Body of pancreas (tissue), 4 donors: ENCODE results near the gene CHRDL2. TPM values are rescaled to one million over a fixed set of nuclear protein-coding genes. Genes with fewer than 3 reads are reported as not detected.

ENCODE experiments used
- ATAC-seq: fragments of 150-250 bp; one replicate; pipeline ENCODE4 v1.9.1; 2016
- DNase-seq, 4 donors: peaks; one replicate each; pipeline ENCODE4 v3.0.0-alpha.2; 2019
- H3K27ac ChIP-seq, 4 donors: fragments of 200-600 bp; sonication (generic); 1 replicate in 3 of 4; 2 replicates in 1 of 4; pipeline versions ENCODE4 v1.5.1 to v1.6.1; 2016 to 2019; ENCODE audit warnings: mild to moderate bottlenecking in 1 of 4, mixed read lengths in 1 of 4, moderate library complexity in 1 of 4
- H3K27me3 ChIP-seq, 2 donors: fragments of 200-600 bp; sonication (generic); one replicate each; pipeline ENCODE4 v1.6.0; 2016; ENCODE audit warnings: mild to moderate bottlenecking in 1 of 2
- H3K36me3 ChIP-seq, 2 donors: fragments of 200-600 bp; sonication (generic); replicated peaks in 1 of 2; 2 replicates each; pipeline ENCODE4 v1.5.1; 2016; ENCODE audit warnings: low read depth in 2 of 2; ENCODE audit not compliant: insufficient read depth in 1 of 2
- H3K4me1 ChIP-seq: fragments of 200-600 bp; sonication (generic); one replicate; pipeline ENCODE4 v1.6.0; 2016
- H3K4me3 ChIP-seq, 2 donors: fragments of 200-600 bp; sonication (generic); 1 replicate in 1 of 2; 2 replicates in 1 of 2; pipeline ENCODE4 v1.5.1; 2016 to 2019
- H3K9me3 ChIP-seq, 3 donors: fragments of 200-600 bp; sonication (generic); 1 replicate in 2 of 3; 2 replicates in 1 of 3; pipeline ENCODE4 v1.5.1; 2016
- POLR2A ChIP-seq, 3 donors: fragments of 450-650 bp; IDR thresholded peaks; one replicate each; pipeline ENCODE4 v1.6.1; 2016; ENCODE audit warnings: antibody characterized with exemption in 3 of 3, mild to moderate bottlenecking in 2 of 3
- WGBS, 2 donors: methylation state at CpG; one replicate each; pipeline ENCODE4 v1.1.5; 2017; 5-methylcytosine and 5-hydroxymethylcytosine counted together
- intact Hi-C: fragments of 100-400 bp; cut with DNase I; formaldehyde crosslinking; loops from one replicate; pipeline ENCODE4 v1.15.1; 2023
- total RNA-seq, 2 donors: library from RNA; depleted of rRNA; stranded (reverse); fragments of >200 nt; gene quantifications; one replicate each; pipeline ENCODE4 v1.1.0, GENCODE V29; 2016
- TF ChIP-seq, protein P1 (sequence below), 7 experiments: fragments of 450-650 bp in 4 of 7; fragments of 200-600 bp in 3 of 7; sonication (generic) in 3 of 7; IDR thresholded peaks; one replicate each; pipeline ENCODE4 v1.5.1; 2016 to 2019; ENCODE audit warnings: antibody characterized with exemption in 7 of 7

Gene CHRDL2
- total RNA-seq, 2 donors from 2014 or later = not detected

DNA sequence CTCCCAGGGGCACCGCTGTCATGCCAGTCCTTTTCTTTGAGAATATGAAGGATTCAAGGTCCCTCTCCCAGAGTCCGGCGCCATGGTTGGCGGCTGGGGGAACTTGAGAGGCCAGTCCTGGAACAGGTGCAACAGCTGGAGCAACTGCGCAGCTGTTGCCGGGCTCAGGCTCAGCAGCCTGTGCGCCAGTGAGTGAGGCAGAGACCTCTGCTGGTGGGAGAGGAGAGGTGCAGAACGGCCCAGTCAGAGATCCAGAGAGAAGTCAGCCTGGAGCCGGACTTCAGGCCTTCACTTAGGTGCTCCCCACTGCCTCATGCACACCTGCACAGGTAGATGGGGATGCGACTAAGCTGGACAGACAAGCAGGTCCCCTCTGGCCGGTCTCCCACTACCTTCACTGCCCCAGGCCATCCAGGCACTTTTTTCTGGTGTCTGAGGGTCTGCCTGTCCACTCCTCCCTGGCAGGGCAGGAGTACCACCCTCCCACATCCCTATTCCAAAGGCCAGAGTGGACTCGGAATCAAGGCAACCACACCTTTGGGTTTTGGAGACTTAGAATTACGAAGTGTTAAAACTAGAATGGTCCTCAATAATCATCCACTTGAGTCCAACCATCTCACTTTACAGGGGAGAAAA is 4.6 kb downstream of the CHRDL2 start:
- DNase-seq = peak; percentile 82 to 89 (median 88)
- intact Hi-C loops = no loop called here
- 8 to 12% methylated on average over 6 to 13 of the region's 13 CpGs for WGBS, 2 donors
- peaks cover 0 to 7% of the 10 kb centered on the region in 2 donors for H3K27me3 ChIP-seq
- TF ChIP-seq, protein P1, sequence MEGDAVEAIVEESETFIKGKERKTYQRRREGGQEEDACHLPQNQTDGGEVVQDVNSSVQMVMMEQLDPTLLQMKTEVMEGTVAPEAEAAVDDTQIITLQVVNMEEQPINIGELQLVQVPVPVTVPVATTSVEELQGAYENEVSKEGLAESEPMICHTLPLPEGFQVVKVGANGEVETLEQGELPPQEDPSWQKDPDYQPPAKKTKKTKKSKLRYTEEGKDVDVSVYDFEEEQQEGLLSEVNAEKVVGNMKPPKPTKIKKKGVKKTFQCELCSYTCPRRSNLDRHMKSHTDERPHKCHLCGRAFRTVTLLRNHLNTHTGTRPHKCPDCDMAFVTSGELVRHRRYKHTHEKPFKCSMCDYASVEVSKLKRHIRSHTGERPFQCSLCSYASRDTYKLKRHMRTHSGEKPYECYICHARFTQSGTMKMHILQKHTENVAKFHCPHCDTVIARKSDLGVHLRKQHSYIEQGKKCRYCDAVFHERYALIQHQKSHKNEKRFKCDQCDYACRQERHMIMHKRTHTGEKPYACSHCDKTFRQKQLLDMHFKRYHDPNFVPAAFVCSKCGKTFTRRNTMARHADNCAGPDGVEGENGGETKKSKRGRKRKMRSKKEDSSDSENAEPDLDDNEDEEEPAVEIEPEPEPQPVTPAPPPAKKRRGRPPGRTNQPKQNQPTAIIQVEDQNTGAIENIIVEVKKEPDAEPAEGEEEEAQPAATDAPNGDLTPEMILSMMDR (IDR thresholded peaks at IDR 0.05) = peak; percentile 88 to 97 (median 94)
- no peak for TF ChIP-seq POLR2A (IDR thresholded peaks at IDR 0.05)
- no peaks in the 10 kb centered on the region for H3K36me3 ChIP-seq
- ATAC-seq = peak; percentile 97
- no peak overlapping the region for H3K4me3 ChIP-seq
- no peak overlapping the region for H3K27ac ChIP-seq
- H3K4me1 ChIP-seq = peaks cover 11% of the 10 kb centered on the region
- H3K9me3 ChIP-seq = no peaks in the 10 kb centered on the region

DNA sequence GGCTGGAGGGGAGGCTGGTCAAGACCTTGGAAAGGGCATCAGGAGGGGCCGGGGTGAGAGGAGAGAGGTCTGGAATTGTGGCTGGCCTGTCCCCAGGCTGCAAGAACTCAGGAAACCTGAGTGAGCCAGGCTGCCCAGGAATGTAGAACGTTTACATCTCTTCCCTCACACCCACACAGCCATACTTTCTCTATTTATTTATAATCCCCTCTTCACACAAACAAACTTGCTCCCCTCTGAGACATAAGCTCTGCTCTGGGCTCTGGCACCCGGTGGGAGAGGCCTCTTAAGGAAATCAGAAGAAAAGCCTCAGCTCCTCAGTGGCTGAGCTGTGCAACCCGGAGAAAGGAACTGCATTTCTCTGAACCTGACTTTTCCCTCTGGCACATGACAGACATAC is 5.5 kb downstream of the CHRDL2 start:
- no peak overlapping the region for H3K27ac ChIP-seq
- TF ChIP-seq, protein P1 (IDR thresholded peaks at IDR 0.05) = no peak
- no peak for TF ChIP-seq POLR2A (IDR thresholded peaks at IDR 0.05)
- 59 to 76% methylated on average over 4 of the region's 4 CpGs for WGBS, 2 donors
- peaks cover 4% of the 10 kb centered on the region for H3K4me1 ChIP-seq
- no peaks in the 10 kb centered on the region for H3K9me3 ChIP-seq
- H3K4me3 ChIP-seq = no peak overlapping the region
- no peaks in the 10 kb centered on the region for H3K36me3 ChIP-seq
- intact Hi-C loops = no loop called here
- no peak for ATAC-seq
- DNase-seq = no peak
- peaks cover 0 to 5% of the 10 kb centered on the region in 2 donors for H3K27me3 ChIP-seq

DNA sequence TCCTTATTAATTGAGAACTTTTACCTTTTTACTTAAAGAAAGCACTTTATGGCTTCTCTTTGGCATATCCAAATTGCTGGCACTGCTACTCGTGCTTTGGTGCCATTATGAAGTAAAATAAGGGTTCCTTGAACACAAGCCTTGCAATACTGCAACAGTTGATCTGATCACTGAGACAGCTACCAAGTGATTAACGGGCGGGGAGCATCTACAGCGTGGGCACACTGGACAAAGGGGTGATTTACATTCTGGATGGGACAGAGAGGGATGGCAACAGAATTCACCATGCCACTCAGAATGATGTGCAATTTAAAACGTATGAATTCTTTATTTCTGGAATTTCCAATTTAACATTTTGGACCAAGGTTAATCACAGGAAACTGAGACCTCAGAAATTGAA is 7.7 kb downstream of the CHRDL2 start:
- Histone ChIP-seq H3K27ac (no peak overlapping the region), H3K36me3 (no peaks in the 10 kb centered on the region), H3K27me3 (no peaks in the 10 kb centered on the region), H3K9me3 (no peaks in the 10 kb centered on the region), H3K4me3 (no peak overlapping the region), H3K4me1 (peaks cover 3% of the 10 kb centered on the region)
- TF ChIP-seq POLR2A (IDR thresholded peaks at IDR 0.05) = no peak
- TF ChIP-seq, protein P1 (IDR thresholded peaks at IDR 0.05) = no peak
- intact Hi-C loops = no loop called here
- ATAC-seq (no peak), DNase-seq (no peak)
- 67 to 79% methylated on average over 5 of the region's 5 CpGs for WGBS, 2 donors

DNA sequence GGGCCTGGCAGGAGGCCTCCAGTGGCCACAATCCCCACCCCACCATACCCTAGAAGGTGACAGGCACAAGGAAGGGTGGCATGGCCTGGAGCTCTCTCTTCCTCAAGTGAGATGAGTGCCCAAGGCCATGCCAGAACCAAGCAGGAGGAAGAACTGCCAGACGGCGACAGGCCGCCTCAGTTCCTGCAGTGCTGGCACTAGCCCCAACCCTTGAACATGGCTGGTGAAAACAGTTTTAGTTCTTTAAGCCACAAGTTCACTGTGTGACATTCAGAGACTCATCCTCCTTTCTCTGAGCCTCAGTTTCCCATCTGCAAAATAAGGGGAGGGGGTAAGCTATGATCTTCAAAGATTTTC is 9.8 kb downstream of the CHRDL2 start:
- intact Hi-C loops = no loop called here
- H3K9me3 ChIP-seq = no peaks in the 10 kb centered on the region
- H3K4me1 ChIP-seq = peaks cover 2% of the 10 kb centered on the region
- peak; percentile 4 for ATAC-seq
- no peak overlapping the region for H3K4me3 ChIP-seq
- 78 to 93% methylated on average over 3 of the region's 3 CpGs for WGBS, 2 donors
- no peaks in the 10 kb centered on the region for H3K27me3 ChIP-seq
- no peak overlapping the region for H3K27ac ChIP-seq
- DNase-seq = no peak
- H3K36me3 ChIP-seq = no peaks in the 10 kb centered on the region
- no peak for TF ChIP-seq POLR2A (IDR thresholded peaks at IDR 0.05)
- TF ChIP-seq, protein P1 (IDR thresholded peaks at IDR 0.05) = no peak
